CD8-positive, alpha-beta memory T cell (primary cell): Measurements from ENCODE around the gene XRN2. TPM values are rescaled to one million over a fixed set of nuclear protein-coding genes. Genes with fewer than 3 reads are reported as not detected.

ENCODE experiments used
- CTCF ChIA-PET: fragments of 350-600 bp; sonication (Branson Sonifier 250); formaldehyde crosslinking; loops from one replicate; lab custom pipeline; 2021; ENCODE audit warnings: antibody characterized with exemption; lab: Charles Lee
- POLR2A ChIA-PET: fragments of 350-600 bp; sonication (Branson Sonifier 250); formaldehyde crosslinking; loops from one replicate; lab custom pipeline; 2021; ENCODE audit warnings: antibody characterized with exemption; lab: Charles Lee
- DNase-seq, 5 donors: peaks; one replicate each; pipeline versions ENCODE4 v3.0.0 to v3.0.0-alpha.2; 2020 to 2022; ENCODE audit warnings: mixed read lengths in 1 of 5
- H3K27ac ChIP-seq: one replicate; pipeline ENCODE4 v1.7.0; 2013; ENCODE audit warnings: low read depth, mild to moderate bottlenecking, low read length, moderate library complexity
- H3K27me3 ChIP-seq: 2 replicates; pipeline ENCODE4 v1.7.0; 2013; ENCODE audit warnings: low read length, mild to moderate bottlenecking; ENCODE audit not compliant: insufficient read depth, poor library complexity, severe bottlenecking
- H3K36me3 ChIP-seq: 2 replicates; pipeline ENCODE4 v1.7.0; 2013; ENCODE audit warnings: mild to moderate bottlenecking, low read length, moderate library complexity; ENCODE audit not compliant: insufficient read depth
- H3K4me1 ChIP-seq: 2 replicates; pipeline ENCODE4 v1.7.0; 2013; ENCODE audit warnings: mild to moderate bottlenecking, low read length, moderate library complexity; ENCODE audit not compliant: insufficient read depth
- H3K4me3 ChIP-seq: 2 replicates; pipeline ENCODE4 v1.7.0; 2013; ENCODE audit warnings: mild to moderate bottlenecking, low read length
- H3K9me3 ChIP-seq: 2 replicates; pipeline ENCODE4 v1.7.0; 2013; ENCODE audit warnings: mild to moderate bottlenecking, low read length
- H3K27ac Mint-ChIP-seq, 8 donors: one replicate each; pipeline ENCODE4 v1.8.0; 2020 to 2021; ENCODE audit warnings: mixed read lengths in 8 of 8, mild to moderate bottlenecking in 6 of 8, inconsistent platforms in 3 of 8, moderate library complexity in 3 of 8
- H3K27me3 Mint-ChIP-seq, 2 donors: one replicate each; pipeline ENCODE4 v1.8.0; 2020 to 2021; ENCODE audit warnings: mixed read lengths in 2 of 2, mild to moderate bottlenecking in 1 of 2, moderate library complexity in 1 of 2
- H3K36me3 Mint-ChIP-seq, 3 donors: one replicate each; pipeline ENCODE4 v1.8.0; 2020 to 2021; ENCODE audit warnings: mixed read lengths in 3 of 3, inconsistent platforms in 1 of 3, mild to moderate bottlenecking in 1 of 3
- H3K4me1 Mint-ChIP-seq, 3 donors: one replicate each; pipeline ENCODE4 v1.8.0; 2020 to 2021; ENCODE audit warnings: mixed read lengths in 3 of 3, inconsistent platforms in 1 of 3, mild to moderate bottlenecking in 1 of 3
- H3K4me3 Mint-ChIP-seq, 7 donors: one replicate each; pipeline ENCODE4 v1.8.0; 2020 to 2021; ENCODE audit warnings: mixed read lengths in 7 of 7, mild to moderate bottlenecking in 6 of 7, moderate library complexity in 4 of 7, inconsistent platforms in 2 of 7
- H3K9me3 Mint-ChIP-seq, 5 donors: one replicate each; pipeline ENCODE4 v1.8.0; 2020 to 2022; ENCODE audit warnings: mixed read lengths in 5 of 5, mild to moderate bottlenecking in 3 of 5, moderate library complexity in 2 of 5, inconsistent platforms in 1 of 5
- polyA plus RNA-seq: library from polyadenylated mRNA; unstranded; fragments of 300-500 nt; fragmentation: Illumina TruSeq; gene quantifications from one replicate; pipeline ENCODE4 v1.2.3, GENCODE V29; 2021
- total RNA-seq, 2 experiments: library from RNA; stranded (reverse); gene quantifications; one replicate each; pipeline ENCODE4 v1.2.3, GENCODE V29; 2021

Gene XRN2
- total and polyA plus RNA-seq, 3 experiments from 2014 or later = 68.7 to 95.1 (median 93.6) TPM

GRCh38 chr20:21266191-21266536 is 37.0 kb upstream of the XRN2 start:
- H3K36me3 ChIP-seq = no peaks in the 10 kb centered on the region
- Mint-ChIP-seq H3K27me3 (peaks cover 9 to 19% of the 10 kb centered on the region in 2 donors), H3K4me1 (no peaks in the 10 kb centered on the region), H3K4me3 (no peak overlapping the region), H3K27ac (no peak overlapping the region), H3K36me3 (peaks cover 0 to 1% (median 0%) of the 10 kb centered on the region in 3 donors), H3K9me3 (peaks cover 0 to 1% (median 0%) of the 10 kb centered on the region in 5 donors)
- no peaks in the 10 kb centered on the region for H3K9me3 ChIP-seq
- POLR2A ChIA-PET = no interaction called here
- H3K4me3 ChIP-seq = no peak overlapping the region
- H3K27ac ChIP-seq = no peak overlapping the region
- no peak for DNase-seq
- no peaks in the 10 kb centered on the region for H3K4me1 ChIP-seq
- no peaks in the 10 kb centered on the region for H3K27me3 ChIP-seq
- CTCF ChIA-PET = interaction anchor here (1.4 kb wide), 1 partner anchor 30 kb away, joined by 5 read pairs; no protein-coding TSS in a partner anchor

GRCh38 chr20:21269772-21270171 is 33.4 kb upstream of the XRN2 start:
- no peak for DNase-seq
- Mint-ChIP-seq H3K9me3 (peaks cover 0 to 4% (median 0%) of the 10 kb centered on the region in 5 donors), H3K27ac (no peak overlapping the region), H3K4me3 (no peak overlapping the region), H3K27me3 (peaks cover 4 to 28% of the 10 kb centered on the region in 2 donors), H3K4me1 (no peaks in the 10 kb centered on the region), H3K36me3 (peaks cover 0 to 3% (median 3%) of the 10 kb centered on the region in 3 donors)
- POLR2A ChIA-PET = no interaction called here
- Histone ChIP-seq H3K4me1 (no peaks in the 10 kb centered on the region), H3K36me3 (no peaks in the 10 kb centered on the region), H3K4me3 (no peak overlapping the region), H3K9me3 (no peaks in the 10 kb centered on the region), H3K27ac (no peak overlapping the region), H3K27me3 (no peaks in the 10 kb centered on the region)
- CTCF ChIA-PET = no interaction called here

GRCh38 chr20:21270806-21271205 is 32.3 kb upstream of the XRN2 start:
- POLR2A ChIA-PET = no interaction called here
- CTCF ChIA-PET = no interaction called here
- no peak for DNase-seq
- H3K4me3 ChIP-seq = no peak overlapping the region
- H3K9me3 Mint-ChIP-seq = peaks cover 0 to 4% (median 0%) of the 10 kb centered on the region in 5 donors
- peaks cover 4 to 24% of the 10 kb centered on the region in 2 donors for H3K27me3 Mint-ChIP-seq
- no peaks in the 10 kb centered on the region for H3K9me3 ChIP-seq
- no peaks in the 10 kb centered on the region for H3K4me1 Mint-ChIP-seq
- no peak overlapping the region for H3K27ac Mint-ChIP-seq
- no peak overlapping the region for H3K27ac ChIP-seq
- H3K36me3 ChIP-seq = no peaks in the 10 kb centered on the region
- H3K4me3 Mint-ChIP-seq = no peak overlapping the region
- H3K27me3 ChIP-seq = no peaks in the 10 kb centered on the region
- peaks cover 0 to 3% (median 3%) of the 10 kb centered on the region in 3 donors for H3K36me3 Mint-ChIP-seq
- no peaks in the 10 kb centered on the region for H3K4me1 ChIP-seq

GRCh38 chr20:21272279-21272678 is 30.9 kb upstream of the XRN2 start:
- no peaks in the 10 kb centered on the region for H3K27me3 ChIP-seq

GRCh38 chr20:21272679-21273078 is 30.5 kb upstream of the XRN2 start:
- H3K36me3 ChIP-seq = no peaks in the 10 kb centered on the region
- Mint-ChIP-seq H3K9me3 (peaks cover 0 to 2% (median 0%) of the 10 kb centered on the region in 5 donors), H3K36me3 (peaks cover 0 to 3% (median 3%) of the 10 kb centered on the region in 3 donors), H3K27me3 (peaks cover 6 to 26% of the 10 kb centered on the region in 2 donors), H3K4me3 (no peak overlapping the region), H3K27ac (no peak overlapping the region), H3K4me1 (no peaks in the 10 kb centered on the region)
- ChIA-PET POLR2A (no interaction called here), CTCF (no interaction called here)
- no peaks in the 10 kb centered on the region for H3K9me3 ChIP-seq
- DNase-seq = no peak
- no peak overlapping the region for H3K4me3 ChIP-seq
- no peaks in the 10 kb centered on the region for H3K27me3 ChIP-seq
- H3K4me1 ChIP-seq = no peaks in the 10 kb centered on the region
- no peak overlapping the region for H3K27ac ChIP-seq

More at GRCh38 chr20:21272279-21272678, 30.9 kb upstream of the XRN2 start:
- no peak overlapping the region for H3K27ac Mint-ChIP-seq
- ChIA-PET CTCF (no interaction called here), POLR2A (no interaction called here)
- H3K9me3 ChIP-seq = no peaks in the 10 kb centered on the region
- no peak overlapping the region for H3K4me3 Mint-ChIP-seq
- H3K4me1 ChIP-seq = no peaks in the 10 kb centered on the region
- H3K36me3 Mint-ChIP-seq = peaks cover 0 to 3% (median 3%) of the 10 kb centered on the region in 3 donors
- no peak overlapping the region for H3K27ac ChIP-seq
- H3K36me3 ChIP-seq = no peaks in the 10 kb centered on the region
- H3K4me1 Mint-ChIP-seq = no peaks in the 10 kb centered on the region
- no peak overlapping the region for H3K4me3 ChIP-seq
- DNase-seq = no peak
- H3K27me3 Mint-ChIP-seq = peaks cover 6 to 26% of the 10 kb centered on the region in 2 donors
- H3K9me3 Mint-ChIP-seq = peaks cover 0 to 2% (median 0%) of the 10 kb centered on the region in 5 donors

- no peak overlapping the region for H3K4me3 ChIP-seq
- H3K4me1 Mint-ChIP-seq = no peaks in the 10 kb centered on the region
- POLR2A ChIA-PET = no interaction called here
- no peak overlapping the region for H3K27ac Mint-ChIP-seq
- H3K4me1 ChIP-seq = no peaks in the 10 kb centered on the region
- peaks cover 4 to 26% of the 10 kb centered on the region in 2 donors for H3K27me3 Mint-ChIP-seq
- no peak for DNase-seq
- CTCF ChIA-PET = no interaction called here
- H3K9me3 Mint-ChIP-seq = peaks cover 0 to 2% (median 0%) of the 10 kb centered on the region in 5 donors
- H3K36me3 ChIP-seq = no peaks in the 10 kb centered on the region
- no peaks in the 10 kb centered on the region for H3K27me3 ChIP-seq
- H3K4me3 Mint-ChIP-seq = no peak overlapping the region
- H3K9me3 ChIP-seq = no peaks in the 10 kb centered on the region
- H3K27ac ChIP-seq = no peak overlapping the region
- peaks cover 0 to 3% (median 1%) of the 10 kb centered on the region in 3 donors for H3K36me3 Mint-ChIP-seq
These were observed 29.3 kb upstream of the XRN2 start for GRCh38 chr20:21273755-21274386.

- no peak overlapping the region for H3K27ac ChIP-seq
- CTCF ChIA-PET = no interaction called here
- H3K4me1 ChIP-seq = no peaks in the 10 kb centered on the region
- no peak overlapping the region for H3K4me3 Mint-ChIP-seq
- no peaks in the 10 kb centered on the region for H3K9me3 ChIP-seq
- no peaks in the 10 kb centered on the region for H3K36me3 Mint-ChIP-seq
- no peaks in the 10 kb centered on the region for H3K36me3 ChIP-seq
- DNase-seq = no peak
- peaks cover 6 to 20% of the 10 kb centered on the region in 2 donors for H3K27me3 Mint-ChIP-seq
- H3K4me1 Mint-ChIP-seq = peaks cover 0 to 3% (median 0%) of the 10 kb centered on the region in 3 donors
- H3K27me3 ChIP-seq = no peaks in the 10 kb centered on the region
- peaks cover 0 to 7% (median 0%) of the 10 kb centered on the region in 5 donors for H3K9me3 Mint-ChIP-seq
- POLR2A ChIA-PET = no interaction called here
- H3K4me3 ChIP-seq = no peak overlapping the region
- no peak overlapping the region for H3K27ac Mint-ChIP-seq
These were observed 24.3 kb upstream of the XRN2 start for GRCh38 chr20:21278829-21279228.

- no peak overlapping the region for H3K27ac Mint-ChIP-seq
- Histone ChIP-seq H3K4me3 (no peak overlapping the region), H3K27me3 (no peaks in the 10 kb centered on the region), H3K36me3 (no peaks in the 10 kb centered on the region), H3K9me3 (no peaks in the 10 kb centered on the region), H3K4me1 (no peaks in the 10 kb centered on the region), H3K27ac (no peak overlapping the region)
- ChIA-PET POLR2A (no interaction called here), CTCF (no interaction called here)
- peaks cover 0 to 9% (median 0%) of the 10 kb centered on the region in 5 donors for H3K9me3 Mint-ChIP-seq
- no peaks in the 10 kb centered on the region for H3K36me3 Mint-ChIP-seq
- peaks cover 11 to 20% of the 10 kb centered on the region in 2 donors for H3K27me3 Mint-ChIP-seq
- H3K4me3 Mint-ChIP-seq = no peak overlapping the region
- H3K4me1 Mint-ChIP-seq = peaks cover 0 to 3% (median 0%) of the 10 kb centered on the region in 3 donors
- no peak for DNase-seq
These were observed 23.2 kb upstream of the XRN2 start for GRCh38 chr20:21279706-21280521.
